Spleen (tissue), 7 donors: ENCODE results near the gene TMCC1.

Experiments
- POLR2AphosphoS5 ChIP-seq, 3 donors: sonication (generic); formaldehyde crosslinking; IDR thresholded peaks; one replicate each; pipeline ENCODE4 v1.5.1; 2017; ENCODE audit warnings: antibody characterized with exemption in 3 of 3
- TF ChIP-seq, protein P1 (sequence below), 11 experiments: fragments of 200-600 bp in 7 of 11; fragments of 450-650 bp in 4 of 11; sonication (generic) in 4 of 11; IDR thresholded peaks in 8 of 11; conservative IDR thresholded peaks in 3 of 11; 1 replicate in 7 of 11; 2 replicates in 4 of 11; pipeline versions ENCODE4 v1.4.0 to v1.8.0; 2016 to 2021; ENCODE audit warnings: antibody characterized with exemption in 11 of 11, inconsistent platforms in 4 of 11, mild to moderate bottlenecking in 1 of 11
- donor health status: DM: no; HTN: no; CAD: no; lungs with moderate emphysema.
- donor health status: DM: no; HTN: no; CAD: no.
- donor health status: DM: no; HTN: no; CAD: no.

GRCh38 chr3:129927072-129927471 is 33.6 kb upstream of the TMCC1 start:
- TF ChIP-seq, protein P1, sequence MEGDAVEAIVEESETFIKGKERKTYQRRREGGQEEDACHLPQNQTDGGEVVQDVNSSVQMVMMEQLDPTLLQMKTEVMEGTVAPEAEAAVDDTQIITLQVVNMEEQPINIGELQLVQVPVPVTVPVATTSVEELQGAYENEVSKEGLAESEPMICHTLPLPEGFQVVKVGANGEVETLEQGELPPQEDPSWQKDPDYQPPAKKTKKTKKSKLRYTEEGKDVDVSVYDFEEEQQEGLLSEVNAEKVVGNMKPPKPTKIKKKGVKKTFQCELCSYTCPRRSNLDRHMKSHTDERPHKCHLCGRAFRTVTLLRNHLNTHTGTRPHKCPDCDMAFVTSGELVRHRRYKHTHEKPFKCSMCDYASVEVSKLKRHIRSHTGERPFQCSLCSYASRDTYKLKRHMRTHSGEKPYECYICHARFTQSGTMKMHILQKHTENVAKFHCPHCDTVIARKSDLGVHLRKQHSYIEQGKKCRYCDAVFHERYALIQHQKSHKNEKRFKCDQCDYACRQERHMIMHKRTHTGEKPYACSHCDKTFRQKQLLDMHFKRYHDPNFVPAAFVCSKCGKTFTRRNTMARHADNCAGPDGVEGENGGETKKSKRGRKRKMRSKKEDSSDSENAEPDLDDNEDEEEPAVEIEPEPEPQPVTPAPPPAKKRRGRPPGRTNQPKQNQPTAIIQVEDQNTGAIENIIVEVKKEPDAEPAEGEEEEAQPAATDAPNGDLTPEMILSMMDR (IDR thresholded peaks at IDR 0.05 in 8 of 11, conservative IDR thresholded peaks at IDR 0.05 in 3 of 11), result no peak
- no peak for TF ChIP-seq POLR2AphosphoS5 (IDR thresholded peaks at IDR 0.05)
